ENCODE results near the gene MTIF3.
"Not testable (repeated sequence)": the region's sequence is repeated elsewhere in the genome, so short reads cannot be mapped to it uniquely, and the experiment has no call there.

MTIF3 gene

GRCh38 chr13:27411341-27411740 lies 39.0 kb downstream of the MTIF3 start:
- no peak for DNase-seq (ENCODE audit: low spot score)

- DNase-seq (ENCODE audit: low spot score), result no peak
Measured at GRCh38 chr13:27409013-27409412, 41.4 kb downstream of the MTIF3 start.

GRCh38 chr13:27408074-27408473 lies 42.3 kb downstream of the MTIF3 start:
- no peak for DNase-seq (ENCODE audit: low spot score)

DNA sequence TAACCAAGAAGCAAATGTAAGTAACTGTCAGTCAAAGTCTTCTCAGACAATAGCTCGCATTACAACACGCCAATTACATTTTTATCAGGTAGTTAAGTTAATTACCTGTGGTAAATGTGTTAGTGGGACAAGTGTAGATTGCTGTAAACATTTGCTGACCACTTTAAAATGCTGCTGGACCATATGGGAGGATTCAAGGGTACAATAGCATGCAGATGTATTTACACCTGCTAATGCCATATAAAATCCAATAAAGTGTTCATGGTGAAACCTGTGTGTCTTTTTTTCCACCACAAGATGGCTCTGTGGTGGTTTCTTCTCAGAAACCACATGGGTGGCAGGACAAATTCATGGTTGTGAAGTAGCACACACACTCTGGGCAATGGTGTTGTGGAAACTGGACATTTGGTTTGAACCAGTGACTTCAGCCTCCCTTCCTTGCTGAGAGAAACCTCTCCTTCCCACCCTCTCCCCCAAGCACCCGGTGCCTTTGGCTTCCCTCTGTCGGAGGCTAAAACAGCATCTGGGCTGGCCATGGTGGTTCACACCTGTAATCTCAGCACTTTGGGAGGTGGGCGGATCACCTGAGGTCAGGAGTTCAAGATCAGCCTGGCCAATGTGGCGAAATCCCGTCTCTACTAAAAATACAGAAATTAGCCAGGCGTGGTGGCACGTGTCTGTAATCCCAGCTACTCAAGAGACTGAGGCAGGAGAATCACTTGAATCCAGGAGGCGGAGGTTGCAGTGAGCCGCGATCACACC lies 44.0 kb downstream of the MTIF3 start:
- no peak for DNase-seq (ENCODE audit: low spot score)

GRCh38 chr13:27405546-27406134 lies 44.7 kb downstream of the MTIF3 start:
- DNase-seq (ENCODE audit: low spot score), result no peak

GRCh38 chr13:27404680-27405079 lies 45.7 kb downstream of the MTIF3 start:
- DNase-seq (ENCODE audit: low spot score), result no peak

GRCh38 chr13:27403727-27404385 lies 46.5 kb downstream of the MTIF3 start:
- peak; percentile 40 for DNase-seq (ENCODE audit: low spot score)

DNA sequence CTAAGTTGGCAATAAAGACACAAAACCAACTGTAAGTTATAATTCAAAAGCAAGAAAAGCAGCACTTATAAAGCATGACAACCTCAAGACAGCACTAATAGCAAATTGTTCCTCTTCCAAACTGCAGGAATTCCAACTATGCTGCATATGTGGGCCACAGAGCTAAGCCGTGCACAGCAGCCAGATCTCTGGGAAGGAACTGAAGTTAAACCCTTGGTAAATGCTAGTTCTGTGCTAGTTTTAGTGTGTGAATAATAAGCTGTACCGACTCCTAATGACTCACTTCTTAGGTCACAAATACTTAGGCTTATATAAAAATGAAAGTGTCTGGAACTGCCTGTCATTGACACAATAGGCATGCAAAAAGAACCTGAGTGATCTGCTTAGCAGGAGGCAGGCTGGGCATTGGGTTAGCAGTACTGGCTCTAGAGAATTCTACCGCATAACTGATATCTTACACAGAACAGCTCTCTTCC lies 47.1 kb downstream of the MTIF3 start:
- no peak for DNase-seq (ENCODE audit: low spot score)

DNA sequence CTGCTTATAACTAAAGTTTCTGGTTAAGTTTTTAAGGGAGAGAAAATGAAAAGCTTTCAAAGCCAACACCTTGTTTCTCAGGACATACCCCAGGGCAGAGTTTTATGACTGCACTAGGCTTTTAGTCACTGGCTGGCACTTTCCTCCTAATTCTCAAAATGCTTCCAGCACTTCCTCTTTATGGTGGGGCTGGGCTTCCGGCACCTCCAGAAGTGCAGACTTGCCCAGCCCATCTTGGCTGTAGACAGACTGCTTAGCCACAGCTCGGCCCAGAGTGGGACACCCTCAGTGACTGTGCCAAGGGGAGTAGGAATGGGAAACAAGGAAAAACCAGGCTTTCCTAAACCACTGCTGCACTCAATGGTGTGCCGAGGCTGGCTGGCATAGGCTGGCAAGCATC lies 49.2 kb downstream of the MTIF3 start:
- no peak for DNase-seq (ENCODE audit: low spot score)

DNA sequence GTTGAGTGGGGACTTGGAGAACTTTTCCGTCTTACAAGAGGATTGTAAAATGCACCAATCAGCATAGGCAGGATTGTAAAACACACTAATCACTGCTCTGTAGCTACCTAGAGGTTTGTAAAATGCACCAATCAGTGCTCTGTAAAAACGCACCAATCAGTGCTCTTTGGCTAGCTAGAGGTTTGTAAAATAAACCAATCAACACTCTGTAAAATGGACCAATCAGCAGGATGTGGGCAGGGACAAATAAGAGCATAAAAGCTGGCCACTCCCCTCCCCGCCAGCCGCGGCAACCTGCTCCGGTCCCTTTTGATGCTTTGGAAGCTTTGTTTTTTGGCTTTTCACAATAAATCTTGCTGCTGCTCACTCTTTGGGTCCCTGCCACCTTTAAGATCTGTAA lies 50.0 kb downstream of the MTIF3 start:
- not testable (repeated sequence) for DNase-seq (ENCODE audit: low spot score)

DNA sequence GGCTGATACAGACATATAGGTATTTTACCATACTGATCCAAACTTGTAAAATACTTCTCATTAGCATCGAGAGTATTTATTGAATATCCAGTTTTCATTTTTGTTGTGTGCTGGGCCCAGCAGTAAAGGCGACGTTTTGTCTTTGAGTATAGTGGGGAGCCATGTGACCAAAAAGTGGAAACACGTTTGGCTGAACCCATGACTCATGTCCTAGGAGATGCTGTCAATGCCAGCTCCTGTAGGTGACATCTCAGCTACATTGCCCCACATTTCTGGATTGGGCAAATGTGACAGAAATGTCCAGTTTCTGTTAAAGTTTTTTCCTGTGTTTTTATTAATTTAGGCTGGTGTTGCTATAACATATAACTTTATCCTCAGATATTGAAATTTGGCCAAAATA lies 52.0 kb downstream of the MTIF3 start:
- no peak for DNase-seq (ENCODE audit: low spot score)

GRCh38 chr13:27396252-27396846 lies 54.0 kb downstream of the MTIF3 start:
- peak; percentile 28 for DNase-seq (ENCODE audit: low spot score)

GRCh38 chr13:27395007-27395510 lies 55.3 kb downstream of the MTIF3 start:
- no peak for DNase-seq (ENCODE audit: low spot score)

GRCh38 chr13:27393101-27393500 lies 57.3 kb downstream of the MTIF3 start:
- DNase-seq (ENCODE audit: low spot score), result no peak

GRCh38 chr13:27391471-27391870 lies 58.9 kb downstream of the MTIF3 start:
- no peak for DNase-seq (ENCODE audit: low spot score)

- no peak for DNase-seq (ENCODE audit: low spot score)
Measured at GRCh38 chr13:27389891-27390290, 60.5 kb downstream of the MTIF3 start.

DNA sequence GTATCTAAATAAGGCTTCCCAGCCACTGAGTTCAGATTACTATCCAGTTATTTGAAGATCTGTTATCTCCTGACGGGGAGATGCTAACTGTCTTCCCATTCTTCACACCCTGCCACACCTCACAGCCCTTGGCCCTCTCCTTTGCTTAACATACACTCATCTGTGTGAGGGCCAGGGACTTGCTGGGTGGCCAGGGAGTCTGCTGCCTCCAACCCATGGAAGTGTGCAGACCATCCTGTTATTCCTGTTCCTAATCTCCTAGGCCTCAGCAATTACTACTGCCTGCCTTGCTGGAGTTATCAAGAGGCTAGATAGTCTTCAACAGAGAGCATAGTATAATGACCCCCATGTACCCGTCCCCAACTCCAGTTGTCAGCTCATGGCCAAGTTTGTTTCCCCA lies 62.1 kb downstream of the MTIF3 start:
- no peak for DNase-seq (ENCODE audit: low spot score)
